HG02981 (cell line): ENCODE data around the gene SPG7.

ENCODE experiments used
- ATAC-seq: cut with Tn5 transposase; IDR thresholded peaks from one replicate; pipeline ENCODE4 v1.9.1; 2021; ENCODE audit warnings: mild to moderate bottlenecking, moderate library complexity; ENCODE audit not compliant: unreplicated experiment

Gene SPG7

GRCh38 chr16:89595330-89596060, 87.3 kb downstream of the SPG7 start:
- ATAC-seq: no peak

GRCh38 chr16:89596061-89596689, 88.0 kb downstream of the SPG7 start:
- ATAC-seq: no peak

GRCh38 chr16:89596957-89597649, 88.9 kb downstream of the SPG7 start:
- no peak for ATAC-seq

DNA sequence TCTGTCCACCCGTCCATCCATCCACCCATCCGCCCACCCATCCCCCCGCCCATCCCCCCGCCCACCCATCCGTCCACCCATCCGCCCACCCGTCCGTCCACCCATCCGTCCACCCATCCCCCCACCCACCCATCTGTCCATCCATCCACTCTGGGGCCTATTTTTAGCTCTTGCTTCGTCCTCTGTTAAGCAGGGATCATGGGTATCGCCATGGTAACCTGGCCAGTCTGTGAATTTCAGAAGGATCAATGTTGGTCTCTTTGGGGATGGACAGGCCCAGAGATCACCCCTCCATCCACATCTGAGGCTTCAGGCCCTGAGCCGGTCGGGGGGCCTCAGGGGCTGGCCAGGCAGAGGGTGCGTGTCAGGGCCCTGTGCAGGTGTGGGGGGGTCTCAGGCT, 90.0 kb downstream of the SPG7 start:
- no peak for ATAC-seq

GRCh38 chr16:89599451-89599858, 91.3 kb downstream of the SPG7 start:
- no peak for ATAC-seq

- no peak for ATAC-seq
Measured at GRCh38 chr16:89599902-89600301, 91.7 kb downstream of the SPG7 start.

GRCh38 chr16:89600427-89600826, 92.2 kb downstream of the SPG7 start:
- ATAC-seq: no peak

- ATAC-seq: no peak
Measured at GRCh38 chr16:89600956-89601355, 92.8 kb downstream of the SPG7 start.

DNA sequence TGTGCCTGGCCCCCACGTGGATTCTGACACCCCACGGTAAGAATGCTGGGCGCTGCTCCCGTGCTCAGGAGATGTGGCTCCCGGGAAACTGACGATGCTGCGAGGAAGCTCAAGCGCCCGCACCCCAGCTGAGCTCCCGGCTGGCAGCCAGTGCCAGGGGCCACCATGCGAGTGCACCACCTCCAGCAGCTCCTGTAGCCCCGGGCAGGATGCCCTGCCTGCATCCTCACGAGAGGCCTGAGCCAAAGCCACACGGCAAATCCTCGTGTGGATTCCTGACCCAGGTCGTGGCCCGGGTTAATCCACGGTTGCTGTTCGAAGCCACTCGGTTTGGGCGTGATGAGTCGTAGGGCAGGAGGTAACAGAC, 93.7 kb downstream of the SPG7 start:
- ATAC-seq: no peak

GRCh38 chr16:89602273-89602951, 94.2 kb downstream of the SPG7 start:
- ATAC-seq: no peak

DNA sequence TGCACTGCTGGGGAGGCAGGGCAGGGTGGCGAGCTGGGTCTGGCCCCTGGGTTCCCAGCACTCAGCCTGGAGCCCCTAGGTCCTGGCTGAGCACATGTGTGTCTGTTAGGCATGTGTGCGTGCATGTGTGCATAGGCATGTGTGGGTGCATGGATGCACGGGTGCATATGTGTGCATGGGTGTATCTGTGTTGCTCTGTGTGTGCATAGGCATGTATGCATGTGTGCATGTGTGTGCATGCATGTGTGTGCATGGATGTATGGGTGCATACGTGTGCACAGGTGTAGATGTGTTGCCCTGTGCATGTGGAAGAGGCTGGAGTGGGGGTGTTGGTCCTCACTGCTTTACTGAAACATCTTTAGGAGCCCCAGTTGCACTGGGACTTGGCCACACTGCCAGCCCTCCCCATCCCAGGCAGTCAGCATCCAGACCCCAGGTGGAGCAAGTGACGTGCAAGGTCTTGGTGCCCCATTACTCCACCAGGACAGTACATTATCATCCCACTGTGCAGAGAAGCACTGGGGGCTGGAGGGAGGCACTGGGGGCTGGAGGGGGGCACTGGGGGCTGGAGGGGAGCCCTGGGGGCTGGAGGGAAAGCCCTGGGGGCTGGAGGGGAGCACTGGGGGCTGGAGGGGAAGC, 94.9 kb downstream of the SPG7 start:
- no peak for ATAC-seq

- ATAC-seq: no peak
Measured at GRCh38 chr16:89604764-89605163, 96.6 kb downstream of the SPG7 start.

DNA sequence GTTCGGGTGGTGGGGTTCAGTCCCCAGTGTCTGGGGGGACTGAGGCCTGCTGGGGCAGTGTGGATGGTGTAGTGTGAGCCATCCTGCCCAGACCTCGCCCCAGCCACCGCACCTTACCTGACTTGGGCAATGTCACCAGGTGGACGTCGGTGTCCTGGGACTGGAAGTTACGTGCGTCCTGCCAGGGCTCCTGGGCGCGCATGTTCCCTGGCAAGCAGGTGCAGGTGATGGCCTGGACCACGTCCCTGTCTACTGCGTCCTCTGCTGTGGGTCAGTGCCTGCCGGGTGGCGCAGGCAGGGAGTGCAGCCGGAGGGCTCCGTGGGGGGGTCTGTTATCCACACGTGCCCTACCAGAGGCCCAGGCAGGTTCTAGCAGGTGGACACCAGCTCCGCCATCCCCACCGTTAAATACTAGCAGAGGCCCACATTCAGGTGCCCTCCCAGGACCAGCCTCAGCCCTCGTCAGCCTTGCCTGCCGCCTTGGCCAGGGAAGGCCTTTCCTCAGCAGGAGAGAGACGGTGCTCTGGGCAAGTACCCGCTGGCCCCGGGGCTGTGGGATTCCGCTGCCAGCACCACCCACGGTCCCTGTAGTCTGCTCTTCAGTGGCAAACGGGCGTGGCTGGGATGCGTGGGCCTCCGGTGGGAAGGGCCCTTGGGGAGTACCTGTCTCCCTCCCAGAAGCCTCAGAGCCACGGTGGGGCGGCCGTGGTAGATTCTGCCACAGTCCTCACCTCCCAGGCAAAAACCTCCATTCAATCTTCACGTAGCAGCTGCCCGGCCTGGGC, 97.2 kb downstream of the SPG7 start:
- ATAC-seq: no peak

- no peak for ATAC-seq
Measured at GRCh38 chr16:89606006-89606405, 97.8 kb downstream of the SPG7 start.
